K562 (cell line): ENCODE data around the gene PRSS57.

Experiments used
- ARHGAP35 ChIP-seq: fragments of 450-650 bp; IDR thresholded peaks from 2 replicates; pipeline ENCODE4 v1.6.1; 2018; ENCODE audit not compliant: partially characterized antibody
- CBX8 ChIP-seq: fragments of 200-600 bp; sonication (generic); IDR thresholded peaks from 2 replicates; pipeline ENCODE4 v1.6.1; 2012; ENCODE audit warnings: borderline replicate concordance, mixed run types, low read depth, mild to moderate bottlenecking, moderate library complexity, mixed read lengths, low read length, control low read depth, inconsistent platforms; ENCODE audit not compliant: poor library complexity, severe bottlenecking; ENCODE audit errors: extremely low read depth
- CTCF ChIP-seq, 3 experiments: IDR thresholded peaks in 2 of 3; conservative IDR thresholded peaks in 1 of 3; 2 replicates each; pipeline ENCODE4 v1.5.1; 2011 to 2012; ENCODE audit warnings: low read length in 3 of 3, mild to moderate bottlenecking in 3 of 3, control low read depth in 2 of 3, improper control_type of control experiment in 1 of 3, inconsistent platforms in 1 of 3, low read depth in 1 of 3, mixed read lengths in 1 of 3, moderate library complexity in 1 of 3; ENCODE audit not compliant: insufficient read depth in 2 of 3
- E2F6 ChIP-seq, 2 experiments: IDR thresholded peaks; 2 replicates each; pipeline ENCODE4 v1.6.1; 2011; ENCODE audit warnings: borderline replicate concordance in 1 of 2, control low read depth in 1 of 2, low read depth in 1 of 2, low read length in 1 of 2, mild to moderate bottlenecking in 1 of 2, mixed read lengths in 1 of 2, moderate library complexity in 1 of 2; ENCODE audit not compliant: insufficient read depth in 1 of 2, insufficient read length in 1 of 2, poor library complexity in 1 of 2, severe bottlenecking in 1 of 2; ENCODE audit errors: extremely low read depth in 1 of 2
- GABPA ChIP-seq: fragments of 200-800 bp; sonication (Bioruptor generic); conservative IDR thresholded peaks from 2 replicates; pipeline ENCODE4 v1.6.1; 2016; ENCODE audit warnings: low read depth, missing genetic modification characterization, missing compliant biosample characterization
- HDAC3 ChIP-seq: fragments of 450-650 bp; IDR thresholded peaks from 2 replicates; pipeline ENCODE4 v1.6.1; 2018; ENCODE audit warnings: borderline replicate concordance, mild to moderate bottlenecking, moderate library complexity; ENCODE audit not compliant: partially characterized antibody
- MAFF ChIP-seq: IDR thresholded peaks from 2 replicates; pipeline ENCODE4 v1.6.1; 2012; ENCODE audit warnings: low read length, improper control_type of control experiment
- MTA3 ChIP-seq: fragments of 450-650 bp; formaldehyde crosslinking; IDR thresholded peaks from 2 replicates; pipeline ENCODE4 v1.6.1; 2017; ENCODE audit warnings: mild to moderate bottlenecking, borderline replicate concordance
- NR2F6 ChIP-seq: fragments of 450-650 bp; formaldehyde crosslinking; IDR thresholded peaks from 2 replicates; pipeline ENCODE4 v1.4.0; 2020; ENCODE audit warnings: mild to moderate bottlenecking
- POLR2A ChIP-seq: fragments of 450-650 bp; conservative IDR thresholded peaks from 2 replicates; pipeline ENCODE4 v1.6.1; 2016
- RCOR1 ChIP-seq, 2 experiments: IDR thresholded peaks; 2 replicates each; pipeline ENCODE4 v1.6.1; 2012; ENCODE audit warnings: low read depth in 2 of 2, low read length in 2 of 2, borderline replicate concordance in 1 of 2, improper control_type of control experiment in 1 of 2
- SMARCA4 ChIP-seq: fragments of 450-650 bp; IDR thresholded peaks from 2 replicates; pipeline ENCODE4 v1.6.1; 2016
- TF ChIP-seq, protein P1 (sequence below): IDR thresholded peaks from 2 replicates; pipeline ENCODE4 v1.6.1; 2016; ENCODE audit warnings: missing genetic modification characterization, missing compliant biosample characterization

- no peak for TF ChIP-seq NR2F6
- TF ChIP-seq E2F6 (IDR thresholded peaks at IDR 0.05; ENCODE audit: borderline replicate concordance in 1 of 2, extremely low read depth in 1 of 2, insufficient read depth in 1 of 2, insufficient read length in 1 of 2, low read depth in 1 of 2, low read length in 1 of 2, poor library complexity in 1 of 2, severe bottlenecking in 1 of 2) = no peak
- TF ChIP-seq CTCF (IDR thresholded peaks at IDR 0.05 in 2 of 3, conservative IDR thresholded peaks at IDR 0.05 in 1 of 3; ENCODE audit: insufficient read depth in 2 of 3, low read depth in 1 of 3, low read length in 3 of 3) = no peak
- TF ChIP-seq, protein P1, sequence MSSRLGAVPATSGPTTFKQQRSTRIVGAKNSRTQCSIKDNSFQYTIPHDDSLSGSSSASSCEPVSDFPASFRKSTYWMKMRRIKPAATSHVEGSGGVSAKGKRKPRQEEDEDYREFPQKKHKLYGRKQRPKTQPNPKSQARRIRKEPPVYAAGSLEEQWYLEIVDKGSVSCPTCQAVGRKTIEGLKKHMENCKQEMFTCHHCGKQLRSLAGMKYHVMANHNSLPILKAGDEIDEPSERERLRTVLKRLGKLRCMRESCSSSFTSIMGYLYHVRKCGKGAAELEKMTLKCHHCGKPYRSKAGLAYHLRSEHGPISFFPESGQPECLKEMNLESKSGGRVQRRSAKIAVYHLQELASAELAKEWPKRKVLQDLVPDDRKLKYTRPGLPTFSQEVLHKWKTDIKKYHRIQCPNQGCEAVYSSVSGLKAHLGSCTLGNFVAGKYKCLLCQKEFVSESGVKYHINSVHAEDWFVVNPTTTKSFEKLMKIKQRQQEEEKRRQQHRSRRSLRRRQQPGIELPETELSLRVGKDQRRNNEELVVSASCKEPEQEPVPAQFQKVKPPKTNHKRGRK = no peak
- TF ChIP-seq HDAC3 = no peak
- no peak for TF ChIP-seq RCOR1 (IDR thresholded peaks at IDR 0.05; ENCODE audit: borderline replicate concordance in 1 of 2, low read depth in 2 of 2, low read length in 2 of 2)
- no peak for TF ChIP-seq MTA3
- TF ChIP-seq CBX8 = no peak
- no peak for TF ChIP-seq ARHGAP35
- no peak for TF ChIP-seq POLR2A
- TF ChIP-seq MAFF = no peak
- TF ChIP-seq GABPA (tag) = no peak
- no peak for TF ChIP-seq SMARCA4
These were observed 47.5 kb downstream of the PRSS57 start for GRCh38 chr19:647566-648284.
